ENCODE measurements around the gene MNDA.

- no peak for TF ChIP-seq CTCF (IDR thresholded peaks at IDR 0.05; ENCODE audit: low read depth, low read length, poor library complexity, severe bottlenecking)
- no peak for TF ChIP-seq EZH2phosphoT487 (IDR thresholded peaks at IDR 0.05; ENCODE audit: borderline replicate concordance, low read length)
Observed at GRCh38 chr1:158812336-158812735, 18.8 kb upstream of the MNDA start.

Measured in DOHH2 (cell line).